ENCODE measurements around the gene ZNF821.
"Not testable (repeated sequence)": the region's sequence is repeated elsewhere in the genome, so short reads cannot be mapped to it uniquely, and the experiment has no call there.

Gene ZNF821, protein sequence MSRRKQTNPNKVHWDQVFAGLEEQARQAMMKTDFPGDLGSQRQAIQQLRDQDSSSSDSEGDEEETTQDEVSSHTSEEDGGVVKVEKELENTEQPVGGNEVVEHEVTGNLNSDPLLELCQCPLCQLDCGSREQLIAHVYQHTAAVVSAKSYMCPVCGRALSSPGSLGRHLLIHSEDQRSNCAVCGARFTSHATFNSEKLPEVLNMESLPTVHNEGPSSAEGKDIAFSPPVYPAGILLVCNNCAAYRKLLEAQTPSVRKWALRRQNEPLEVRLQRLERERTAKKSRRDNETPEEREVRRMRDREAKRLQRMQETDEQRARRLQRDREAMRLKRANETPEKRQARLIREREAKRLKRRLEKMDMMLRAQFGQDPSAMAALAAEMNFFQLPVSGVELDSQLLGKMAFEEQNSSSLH

GRCh38 chr16:71883849-71884638 is at the start of gene ZNF821:
TSS of gene ZNF821 (minus strand) at chr16:71884182. CDS start at chr16:71879946, 4,236 bp downstream.
- DNase-seq: no peak

DNA sequence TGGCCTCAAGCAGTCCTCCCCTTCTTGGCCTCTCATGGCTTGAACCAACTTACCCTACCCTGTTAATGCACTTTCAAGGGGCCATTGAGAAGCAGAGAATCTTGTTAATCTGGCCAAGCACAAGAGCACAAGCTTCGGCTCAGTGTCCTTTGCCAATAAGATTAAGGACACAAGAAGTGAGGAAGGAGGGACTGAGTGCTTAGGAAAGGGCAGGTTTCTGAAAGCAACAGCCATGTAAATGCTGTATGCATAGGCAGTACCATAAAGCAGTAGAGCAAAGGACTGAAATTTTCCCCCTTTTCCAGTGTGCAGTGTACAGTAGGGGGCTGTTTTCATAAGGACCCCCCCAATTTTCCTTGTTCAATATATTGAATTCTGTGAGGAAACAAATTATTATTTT is 49.0 kb upstream of the ZNF821 start:
- DNase-seq: no peak

DNA sequence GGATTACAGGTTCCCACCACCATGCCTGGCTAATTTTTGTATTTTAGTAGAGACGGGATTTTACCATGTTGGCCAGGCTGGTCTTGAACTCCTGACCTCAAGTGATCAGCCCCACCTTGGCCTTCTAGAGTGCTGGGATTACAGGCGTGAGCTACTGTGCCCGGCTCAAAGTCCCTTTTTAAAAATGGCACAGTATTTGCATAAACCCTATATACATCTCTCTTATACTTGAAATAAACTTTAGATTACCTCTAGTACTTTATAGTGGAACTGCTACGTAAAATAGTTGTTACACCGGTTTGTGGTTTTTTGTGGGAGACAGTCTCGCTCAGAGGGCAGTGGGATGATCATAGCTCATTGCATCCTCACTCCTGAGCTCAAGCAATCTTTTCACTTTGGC is 47.6 kb upstream of the ZNF821 start:
- DNase-seq: no peak

GRCh38 chr16:71931001-71931400 is 47.0 kb upstream of the ZNF821 start:
- no peak for DNase-seq

GRCh38 chr16:71930013-71930563 is 46.1 kb upstream of the ZNF821 start:
- DNase-seq: no peak

DNA sequence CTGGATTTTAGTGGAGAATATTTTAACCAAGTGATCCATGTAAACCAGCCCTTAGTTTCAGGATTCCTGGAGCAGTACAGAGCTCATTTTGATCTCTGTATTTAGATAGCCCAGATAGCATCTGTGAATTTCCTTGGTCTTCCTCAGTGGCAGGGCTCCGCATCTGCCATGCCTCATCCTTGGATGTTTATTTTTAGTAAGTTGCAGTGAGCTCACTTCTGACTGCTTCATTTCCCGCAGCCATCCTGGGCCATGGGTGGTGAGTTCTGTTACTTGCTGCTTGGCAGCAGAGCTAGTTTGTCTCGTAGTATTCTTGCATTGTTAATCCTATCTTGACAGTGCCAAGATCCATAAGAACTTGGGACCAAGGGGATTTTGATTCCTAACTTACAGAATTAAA is 45.1 kb upstream of the ZNF821 start:
- DNase-seq: no peak

DNA sequence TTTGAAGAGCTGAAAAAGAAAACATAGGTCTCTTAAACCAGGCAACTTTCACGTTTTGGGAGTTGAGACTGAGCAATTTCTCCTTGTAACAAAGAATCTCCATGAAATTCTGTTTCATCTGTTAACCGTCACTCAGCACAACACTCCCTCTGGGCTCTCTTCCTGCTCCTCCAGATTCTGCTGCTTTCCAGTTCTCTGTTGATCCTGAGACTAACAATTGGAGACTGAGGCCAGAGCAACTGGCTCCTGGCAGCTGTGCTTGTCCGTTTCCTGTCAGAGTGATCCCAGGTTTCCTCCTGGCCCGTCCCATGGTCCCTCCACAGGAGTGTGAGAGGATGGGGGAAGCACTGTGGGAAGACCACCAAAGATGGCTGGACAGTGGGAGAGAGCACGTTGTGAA is 43.8 kb upstream of the ZNF821 start:
- DNase-seq: no peak

GRCh38 chr16:71927383-71927782 is 43.4 kb upstream of the ZNF821 start:
- no peak for DNase-seq

- no peak for DNase-seq
These were observed 40.7 kb upstream of the ZNF821 start for GRCh38 chr16:71924710-71925109.

DNA sequence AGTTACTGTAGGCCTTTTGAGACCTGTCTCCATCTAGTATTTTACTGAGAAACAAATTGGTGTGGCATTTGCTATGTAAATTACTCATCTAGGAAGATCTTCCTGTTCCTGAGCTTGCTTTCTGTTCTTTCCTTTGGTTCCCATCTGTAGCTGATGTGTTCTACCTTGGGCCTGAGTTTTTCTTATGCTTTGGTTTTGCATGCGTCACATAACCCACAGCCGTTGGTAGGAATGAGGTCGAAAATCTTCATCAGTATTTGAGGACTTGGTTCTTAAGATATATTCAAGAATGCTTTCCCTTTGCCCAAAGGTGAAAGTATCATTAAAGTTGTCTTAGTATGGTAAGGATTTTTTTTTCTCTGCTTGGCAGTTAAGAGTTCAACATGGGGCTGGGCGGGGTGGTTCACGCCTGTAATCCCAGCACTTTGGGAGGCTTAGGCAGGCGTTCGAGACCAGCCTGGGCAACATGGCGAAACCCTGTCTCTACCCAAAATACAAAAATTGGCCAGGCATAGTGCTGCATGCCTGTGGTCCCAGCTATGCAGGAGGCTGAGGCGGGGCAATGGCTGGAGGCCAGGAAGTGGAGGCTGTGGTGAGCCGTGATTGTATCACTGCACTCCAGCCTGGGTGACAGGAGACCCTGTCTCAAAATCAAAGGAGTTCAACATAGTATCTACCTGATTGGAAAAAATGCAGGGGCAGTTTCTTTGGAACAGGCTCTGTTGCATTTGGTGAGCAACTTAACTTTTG is 40.1 kb upstream of the ZNF821 start:
- no peak for DNase-seq

GRCh38 chr16:71920658-71921057 is 36.7 kb upstream of the ZNF821 start:
- DNase-seq: no peak

GRCh38 chr16:71919035-71919434 is 35.1 kb upstream of the ZNF821 start:
- peak; percentile 44 for DNase-seq

DNA sequence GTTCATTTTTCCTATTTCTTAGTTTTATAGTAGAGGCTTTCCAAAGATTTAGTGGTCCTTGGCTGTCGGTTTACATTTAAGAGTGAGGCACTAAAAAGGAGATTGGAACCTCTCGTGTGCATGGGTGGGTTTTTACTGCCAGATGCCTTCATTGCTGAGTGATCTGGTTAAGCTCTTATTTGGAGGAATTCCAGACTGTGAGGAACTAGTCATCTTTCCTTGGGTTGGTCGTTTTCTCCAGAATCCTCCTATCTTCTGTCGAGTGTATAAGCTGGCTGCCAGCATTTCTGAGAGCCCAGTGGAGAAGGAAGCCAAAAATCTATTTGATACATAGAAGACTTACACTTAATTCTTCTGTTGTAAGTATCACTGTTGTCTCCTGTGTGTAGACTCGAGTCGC is 33.9 kb upstream of the ZNF821 start:
- DNase-seq: no peak

DNA sequence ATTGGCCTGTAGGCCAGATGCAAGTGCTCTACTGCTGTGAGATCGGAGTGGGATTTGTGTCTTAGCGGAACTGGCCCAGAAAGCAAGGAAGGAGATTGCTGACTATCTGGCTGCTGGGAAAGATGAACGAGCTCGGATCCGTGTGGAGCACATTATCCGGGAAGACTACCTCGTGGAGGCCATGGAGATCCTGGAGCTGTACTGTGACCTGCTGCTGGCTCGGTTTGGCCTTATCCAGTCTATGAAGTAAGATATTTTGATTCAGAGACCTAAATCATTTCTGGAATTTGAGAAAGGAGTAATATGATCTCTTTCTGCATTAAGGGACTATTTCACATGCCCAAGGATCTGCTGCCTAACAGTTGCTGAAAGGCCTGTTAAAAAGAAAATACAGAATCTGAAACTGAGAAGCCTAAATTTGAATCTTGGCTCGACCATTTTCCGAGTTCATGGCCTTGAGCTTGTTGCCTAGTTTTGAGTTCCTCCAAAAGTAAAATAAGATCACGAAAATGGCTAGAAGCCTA is 32.5 kb upstream of the ZNF821 start:
- DNase-seq: no peak

- DNase-seq: no peak
These were observed 31.4 kb upstream of the ZNF821 start for GRCh38 chr16:71915350-71915749.

DNA sequence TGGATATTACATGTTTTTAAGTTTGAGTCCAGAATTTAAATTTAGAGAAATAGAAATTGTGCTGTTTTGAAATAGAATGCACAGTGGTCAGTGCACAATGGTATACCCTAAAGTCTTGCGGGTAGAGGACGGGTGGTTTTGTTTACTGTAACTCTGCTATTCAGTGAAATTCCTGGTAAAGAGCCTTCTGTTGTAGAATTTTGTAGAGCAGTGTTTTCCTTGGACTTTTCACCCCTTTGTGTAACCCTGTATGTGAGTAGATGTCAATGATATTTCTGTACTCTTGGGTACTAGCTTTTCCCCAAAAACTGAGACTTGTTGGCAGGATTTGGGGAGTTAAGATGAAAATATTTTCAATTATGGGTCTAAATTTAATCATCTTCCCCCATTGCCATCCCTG is 30.8 kb upstream of the ZNF821 start:
- DNase-seq: no peak

GRCh38 chr16:71912534-71913275 is 28.7 kb upstream of the ZNF821 start:
- no peak for DNase-seq

GRCh38 chr16:71911121-71911520 is 27.1 kb upstream of the ZNF821 start:
- no peak for DNase-seq

DNA sequence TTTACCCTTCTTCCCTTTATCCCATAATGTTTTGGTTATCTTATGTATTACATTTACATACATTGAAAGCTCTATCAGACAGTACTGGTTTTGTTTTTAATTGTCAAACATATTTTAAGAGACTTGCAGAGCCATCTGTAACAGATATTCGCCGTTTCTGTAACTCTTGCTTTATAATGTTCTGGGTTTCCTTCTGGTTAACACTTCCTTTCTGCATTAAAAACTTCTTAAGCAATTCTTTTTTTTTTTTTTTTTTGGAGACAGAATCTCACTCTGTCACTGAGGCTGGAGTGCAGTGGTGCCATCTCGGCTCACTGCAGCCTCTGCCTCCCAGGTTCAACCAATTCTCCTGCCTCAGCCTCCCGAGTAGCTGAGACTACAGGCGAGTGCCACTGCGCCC is 21.8 kb upstream of the ZNF821 start:
- not testable (repeated sequence) for DNase-seq

DNA sequence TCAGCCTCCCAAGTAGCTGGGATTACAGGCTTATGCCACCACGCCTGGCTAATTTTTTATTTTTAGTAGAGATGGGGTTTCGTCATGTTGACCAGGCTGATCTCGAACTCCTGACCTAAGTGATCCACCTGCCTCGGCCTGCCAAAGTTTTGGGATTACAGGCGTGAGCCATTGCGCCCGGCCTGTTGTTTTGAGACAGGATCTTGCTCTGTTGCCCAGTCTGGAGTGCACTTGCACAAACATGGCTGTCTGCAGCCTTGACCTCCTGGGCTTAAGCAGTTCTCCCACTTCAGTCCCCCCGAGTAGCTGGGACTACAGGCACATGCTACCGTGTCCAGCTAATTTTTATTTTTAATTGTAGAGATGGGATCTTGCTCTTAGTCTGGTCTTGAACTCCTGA is 20.3 kb upstream of the ZNF821 start:
- DNase-seq: no peak

GRCh38 chr16:71903608-71904007 is 19.6 kb upstream of the ZNF821 start:
- DNase-seq: no peak
